ENCODE measurements around the gene NOS3. TPM values are rescaled to one million over a fixed set of nuclear protein-coding genes. Genes with fewer than 3 reads are reported as not detected.

Gene NOS3
- total RNA-seq, 3 donors from 2014 or later (not counting 1 experiment from before 2014, with no cell fraction given) = 2.6 to 5.9 (median 3.8) TPM

DNA sequence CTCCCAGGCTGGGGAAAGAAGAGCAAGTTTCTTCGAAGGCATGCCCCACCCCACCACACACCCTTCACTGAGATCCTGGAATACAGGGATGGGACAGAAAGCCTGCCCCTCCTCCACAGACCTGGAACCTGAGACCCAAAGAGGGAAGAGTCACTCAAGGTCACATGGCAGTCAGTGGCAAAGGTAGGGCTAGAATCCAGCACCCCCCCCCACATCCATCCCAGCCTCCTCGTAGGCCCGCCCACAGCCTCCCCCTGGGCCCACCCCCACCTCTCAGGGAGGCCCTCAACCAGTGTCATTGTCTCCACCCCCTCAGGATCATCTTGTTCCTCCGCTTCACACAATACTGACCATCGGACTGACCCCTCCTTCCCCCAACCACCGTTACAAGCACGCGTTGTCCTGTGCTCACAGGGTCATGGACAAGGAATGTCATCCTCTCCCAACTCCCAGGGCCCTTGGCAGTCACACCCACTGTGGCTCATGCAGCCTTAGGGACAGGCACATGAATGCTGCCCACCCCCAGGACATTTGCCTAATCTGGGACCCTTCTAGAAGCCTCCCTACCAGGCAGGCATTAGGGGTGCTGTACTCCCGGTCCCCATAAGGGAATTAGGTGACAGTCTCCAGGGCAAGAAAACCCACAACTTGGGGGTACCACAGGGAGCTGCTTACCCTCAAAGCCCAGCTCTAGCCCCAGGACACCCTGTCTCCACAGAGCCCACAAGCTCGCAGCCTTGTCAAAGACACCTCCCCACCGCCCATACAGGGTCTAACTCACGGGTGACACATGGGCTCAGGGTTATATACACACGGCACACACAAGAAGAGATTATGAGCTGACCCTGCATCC, 14.1 kb upstream of the NOS3 start:
- Mint-ChIP-seq H3K9me3 (no peaks in the 10 kb centered on the region), H3K27ac (no peak overlapping the region), H3K27me3 (ENCODE audit: low read depth in 2 of 2) (peaks cover 23 to 36% of the 10 kb centered on the region in 2 donors), H3K36me3 (no peaks in the 10 kb centered on the region), H3K4me3 (peak overlapping the region; percentile 84), H3K4me1 (peaks cover 20 to 34% of the 10 kb centered on the region in 2 donors)
- TF ChIP-seq, protein P1, sequence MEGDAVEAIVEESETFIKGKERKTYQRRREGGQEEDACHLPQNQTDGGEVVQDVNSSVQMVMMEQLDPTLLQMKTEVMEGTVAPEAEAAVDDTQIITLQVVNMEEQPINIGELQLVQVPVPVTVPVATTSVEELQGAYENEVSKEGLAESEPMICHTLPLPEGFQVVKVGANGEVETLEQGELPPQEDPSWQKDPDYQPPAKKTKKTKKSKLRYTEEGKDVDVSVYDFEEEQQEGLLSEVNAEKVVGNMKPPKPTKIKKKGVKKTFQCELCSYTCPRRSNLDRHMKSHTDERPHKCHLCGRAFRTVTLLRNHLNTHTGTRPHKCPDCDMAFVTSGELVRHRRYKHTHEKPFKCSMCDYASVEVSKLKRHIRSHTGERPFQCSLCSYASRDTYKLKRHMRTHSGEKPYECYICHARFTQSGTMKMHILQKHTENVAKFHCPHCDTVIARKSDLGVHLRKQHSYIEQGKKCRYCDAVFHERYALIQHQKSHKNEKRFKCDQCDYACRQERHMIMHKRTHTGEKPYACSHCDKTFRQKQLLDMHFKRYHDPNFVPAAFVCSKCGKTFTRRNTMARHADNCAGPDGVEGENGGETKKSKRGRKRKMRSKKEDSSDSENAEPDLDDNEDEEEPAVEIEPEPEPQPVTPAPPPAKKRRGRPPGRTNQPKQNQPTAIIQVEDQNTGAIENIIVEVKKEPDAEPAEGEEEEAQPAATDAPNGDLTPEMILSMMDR (IDR thresholded peaks at IDR 0.05) = no peak
- H3K9me3 ChIP-seq (ENCODE audit: control insufficient read depth, insufficient read depth, low read length) = no peaks in the 10 kb centered on the region
- WGBS (ENCODE audit: insufficient coverage) = 42% methylated on average over 11 of the region's 13 CpGs
- H3K36me3 ChIP-seq (ENCODE audit: control insufficient read depth, insufficient read depth, low read length) = no peaks in the 10 kb centered on the region
- H3K4me3 ChIP-seq (ENCODE audit: low read length) = no peak overlapping the region
- no peak overlapping the region for H3K27ac ChIP-seq (ENCODE audit: low read length)
- peaks cover 36% of the 10 kb centered on the region for H3K4me1 ChIP-seq (ENCODE audit: control insufficient read depth, insufficient read depth, low read length)
- DNase-seq = no peak
- intact Hi-C loops (cut with micrococcal nuclease) = loop anchor here (5.0 kb wide), 1 partner anchor 36 kb away; no protein-coding TSS in a partner anchor
- peaks cover 33% of the 10 kb centered on the region for H3K27me3 ChIP-seq (ENCODE audit: control insufficient read depth, insufficient read depth, low read length)
- ATAC-seq = no peak

- Mint-ChIP-seq H3K4me3 (peak overlapping the region; percentile 84), H3K9me3 (no peaks in the 10 kb centered on the region), H3K4me1 (peaks cover 20 to 34% of the 10 kb centered on the region in 2 donors), H3K27me3 (ENCODE audit: low read depth in 2 of 2) (peaks cover 31 to 42% of the 10 kb centered on the region in 2 donors), H3K27ac (no peak overlapping the region), H3K36me3 (no peaks in the 10 kb centered on the region)
- 6% methylated on average over 61 of the region's 62 CpGs for WGBS (ENCODE audit: insufficient coverage)
- Histone ChIP-seq H3K4me3 (ENCODE audit: low read length) (no peak overlapping the region), H3K36me3 (ENCODE audit: control insufficient read depth, insufficient read depth, low read length) (no peaks in the 10 kb centered on the region), H3K27ac (ENCODE audit: low read length) (no peak overlapping the region), H3K4me1 (ENCODE audit: control insufficient read depth, insufficient read depth, low read length) (peaks cover 36% of the 10 kb centered on the region), H3K9me3 (ENCODE audit: control insufficient read depth, insufficient read depth, low read length) (no peaks in the 10 kb centered on the region), H3K27me3 (ENCODE audit: control insufficient read depth, insufficient read depth, low read length) (peaks cover 33% of the 10 kb centered on the region)
- no peak for ATAC-seq
- DNase-seq = no peak
- intact Hi-C loops (cut with micrococcal nuclease) = loop anchor here (5.0 kb wide), 1 partner anchor 35 kb away; no protein-coding TSS in a partner anchor
- TF ChIP-seq, protein P1 (IDR thresholded peaks at IDR 0.05) = no peak
Observed at GRCh38 chr7:150977382-150978125, 13.3 kb upstream of the NOS3 start.

DNA sequence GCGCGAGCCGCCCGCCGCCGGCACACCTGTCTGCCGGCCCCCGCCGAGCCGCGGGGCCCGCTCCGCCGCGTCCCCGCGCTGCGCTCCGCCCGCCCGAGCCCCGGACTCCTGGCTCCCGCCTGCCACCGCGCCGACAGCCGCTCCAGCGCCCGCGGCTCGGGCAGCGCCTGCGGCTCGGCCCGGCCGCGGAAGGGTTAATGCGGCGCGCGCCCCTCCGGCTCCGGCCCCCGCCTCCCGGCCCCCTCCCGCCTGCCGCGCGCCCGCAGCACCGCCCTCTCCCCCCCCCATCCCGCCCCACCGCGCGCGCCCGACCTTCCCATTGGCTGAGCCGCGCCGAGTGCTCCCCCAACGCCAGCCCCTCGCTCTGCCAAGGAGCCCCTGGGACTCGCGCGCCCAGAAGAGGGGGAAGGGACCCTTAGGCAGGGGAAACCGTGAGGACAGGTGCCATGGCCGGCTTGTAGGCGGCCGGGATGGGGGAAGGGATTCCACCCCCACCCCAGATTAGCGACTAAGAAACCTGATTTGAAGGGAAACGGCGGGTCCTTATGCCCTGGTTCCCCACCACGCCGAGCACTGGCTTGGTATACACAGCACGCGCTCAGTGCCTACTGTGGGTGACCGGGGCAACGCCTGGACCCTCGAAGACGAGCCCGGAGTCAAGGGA, 12.6 kb upstream of the NOS3 start, which contains the start of gene KCNH2:
Gene KCNH2 (minus strand): TSS at position 196 of the 664 bp plus-strand sequence. CDS start 408 bp downstream, outside the sequence.
- peaks cover 33% of the 10 kb centered on the region for H3K27me3 ChIP-seq (ENCODE audit: control insufficient read depth, insufficient read depth, low read length)
- H3K4me1 ChIP-seq (ENCODE audit: control insufficient read depth, insufficient read depth, low read length) = peaks cover 36% of the 10 kb centered on the region

More for the DNA sequence above, 12.6 kb upstream of the NOS3 start, which contains the start of gene KCNH2:
- Histone ChIP-seq H3K4me3 (ENCODE audit: low read length) (no peak within 1 kb of the TSS), H3K27ac (ENCODE audit: low read length) (no peak within 1 kb of the TSS), H3K9me3 (ENCODE audit: control insufficient read depth, insufficient read depth, low read length) (no peaks in the 10 kb centered on the region), H3K36me3 (ENCODE audit: control insufficient read depth, insufficient read depth, low read length) (no peaks in the 10 kb centered on the region)
- Mint-ChIP-seq H3K27me3 (ENCODE audit: low read depth in 2 of 2) (peaks cover 39 to 47% of the 10 kb centered on the region in 2 donors), H3K9me3 (no peaks in the 10 kb centered on the region), H3K4me3 (peak within 1 kb of the TSS; percentile 84), H3K4me1 (peaks cover 20 to 34% of the 10 kb centered on the region in 2 donors), H3K27ac (peak within 1 kb of the TSS; percentile 59 to 75), H3K36me3 (no peaks in the 10 kb centered on the region)
- ATAC-seq = no peak
- intact Hi-C loops (cut with micrococcal nuclease) = loop anchor here (5.0 kb wide), 1 partner anchor 34 kb away; no protein-coding TSS in a partner anchor
- TF ChIP-seq, protein P1 (IDR thresholded peaks at IDR 0.05) = no peak
- DNase-seq = peak in 1 of 2 donors; percentile 50
- WGBS (ENCODE audit: insufficient coverage) = 1% methylated on average over 62 of the region's 81 CpGs
